Measurements from ENCODE around the gene LZTR1. TPM values are rescaled to one million over a fixed set of nuclear protein-coding genes. Genes with fewer than 3 reads are reported as not detected.

The LZTR1 gene
- total and polyA plus RNA-seq, 10 donors, result 21.9 to 76.2 (median 54.2) TPM

- peaks cover 3 to 100% (median 84%) of the 10 kb centered on the region in 6 donors for H3K36me3 ChIP-seq
- DNase-seq, result no peak
- intact Hi-C loops (cut with DNase I; ENCODE audit: low total_unique reads), result no loop called here
- WGBS, 5 donors, result 92 to 95% (median 93%) methylated on average over 17 to 23 of the region's 23 CpGs
- peaks cover 10 to 25% (median 12%) of the 10 kb centered on the region in 6 donors for H3K4me1 ChIP-seq
- no peaks in the 10 kb centered on the region for H3K9me3 ChIP-seq
- H3K27me3 ChIP-seq (replicated peaks in 1 of 7), result no peaks in the 10 kb centered on the region
- H3K27ac ChIP-seq, result no peak overlapping the region
- TF ChIP-seq POLR2A (IDR thresholded peaks at IDR 0.05) (no peak), POLR2AphosphoS5 (IDR thresholded peaks at IDR 0.05) (peak in 1 of 3 donors; percentile 3), CTCF (IDR thresholded peaks at IDR 0.05 in 8 of 11, conservative IDR thresholded peaks at IDR 0.05 in 3 of 11) (no peak)
- no peak overlapping the region for H3K4me3 ChIP-seq
Observed at GRCh38 chr22:20995329-20996030, 13.4 kb downstream of the LZTR1 start.

GRCh38 chr22:20996031-20996410 is 13.9 kb downstream of the LZTR1 start:
- no peak overlapping the region for H3K27ac ChIP-seq
- peaks cover 3 to 98% (median 80%) of the 10 kb centered on the region in 6 donors for H3K36me3 ChIP-seq
- H3K9me3 ChIP-seq, result no peaks in the 10 kb centered on the region
- no peak for DNase-seq
- no peak overlapping the region for H3K4me3 ChIP-seq
- intact Hi-C loops (cut with DNase I; ENCODE audit: low total_unique reads), result no loop called here
- no peaks in the 10 kb centered on the region for H3K27me3 ChIP-seq (replicated peaks in 1 of 7)
- peaks cover 15 to 31% (median 18%) of the 10 kb centered on the region in 6 donors for H3K4me1 ChIP-seq
- TF ChIP-seq CTCF (IDR thresholded peaks at IDR 0.05 in 8 of 11, conservative IDR thresholded peaks at IDR 0.05 in 3 of 11) (no peak), POLR2AphosphoS5 (IDR thresholded peaks at IDR 0.05) (peak in 1 of 3 donors; percentile 53), POLR2A (IDR thresholded peaks at IDR 0.05) (no peak)
- WGBS, 5 donors, result 90 to 96% (median 93%) methylated on average over 5 to 10 of the region's 10 CpGs

GRCh38 chr22:20996598-20997535 is 14.8 kb downstream of the LZTR1 start:
- WGBS, 5 donors, result 90 to 95% (median 92%) methylated on average over 24 to 27 of the region's 27 CpGs
- intact Hi-C loops (cut with DNase I; ENCODE audit: low total_unique reads), result no loop called here

More at GRCh38 chr22:20996598-20997535, 14.8 kb downstream of the LZTR1 start:
- peaks cover 16 to 37% (median 22%) of the 10 kb centered on the region in 6 donors for H3K4me1 ChIP-seq
- no peaks in the 10 kb centered on the region for H3K27me3 ChIP-seq (replicated peaks in 1 of 7)
- H3K9me3 ChIP-seq, result no peaks in the 10 kb centered on the region
- H3K36me3 ChIP-seq, result peaks cover 3 to 89% (median 73%) of the 10 kb centered on the region in 6 donors
- no peak overlapping the region for H3K27ac ChIP-seq
- peak; percentile 2 to 75 (median 45) for TF ChIP-seq POLR2AphosphoS5 (IDR thresholded peaks at IDR 0.05)
- no peak for TF ChIP-seq POLR2A (IDR thresholded peaks at IDR 0.05)
- no peak for TF ChIP-seq CTCF (IDR thresholded peaks at IDR 0.05 in 8 of 11, conservative IDR thresholded peaks at IDR 0.05 in 3 of 11)
- H3K4me3 ChIP-seq, result no peak overlapping the region
- DNase-seq, result no peak

Data from spleen (tissue), 11 donors.